ENCODE data around the gene REM1. TPM values are rescaled to one million over a fixed set of nuclear protein-coding genes. Genes with fewer than 3 reads are reported as not detected.
A peak's percentile ranks its signal among the peaks of the same experiment; 100 is the strongest.

The REM1 gene
- total and polyA plus RNA-seq, 2 of the 4 experiments (the other 2 are of a cell fraction) = not detected

DNA sequence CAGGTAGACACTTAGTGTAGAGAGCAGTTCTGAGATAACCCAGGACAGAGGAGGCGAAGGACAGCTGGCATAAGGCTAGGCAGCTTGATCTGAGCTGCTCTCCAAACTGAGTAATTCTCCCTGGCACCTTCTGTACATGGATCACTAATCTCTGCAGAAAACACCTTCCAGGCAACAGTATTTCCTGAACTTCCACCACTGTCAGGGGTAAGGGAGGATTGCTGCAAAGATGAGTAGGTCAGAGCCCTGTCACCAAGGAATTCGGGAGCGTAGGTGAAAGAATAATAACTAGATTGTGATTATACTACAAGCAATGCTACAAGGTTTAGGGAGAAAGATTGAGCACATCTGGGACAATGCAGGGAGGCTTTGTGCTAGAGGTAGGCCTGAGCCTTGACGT is 41.1 kb downstream of the REM1 start:
- Histone ChIP-seq H4K8ac (ENCODE audit: low read depth in 2 of 2, low read length in 2 of 2) (no peak overlapping the region), H3K9me1 (ENCODE audit: insufficient read depth, low read length) (peaks cover 28% of the 10 kb centered on the region), H3K9ac (ENCODE audit: low read depth, low read length) (0 out of 2 replicates have a peak overlapping the region, but pooled peaks have one; percentile 9), H2BK120ac (ENCODE audit: low read depth, low read length) (no peak overlapping the region), H3K23ac (ENCODE audit: low read depth, low read length) (peak overlapping the region; percentile 39; the same call in 1 of the 2 replicates), H2AFZ (replicated peaks; ENCODE audit: low read length, poor library complexity) (no peak overlapping the region), H3K4ac (ENCODE audit: low read depth, low read length) (no peak overlapping the region), H3K9me3 (ENCODE audit: control insufficient read depth, insufficient read depth, low read length) (no peaks in the 10 kb centered on the region), H2BK20ac (ENCODE audit: low read depth, low read length) (no peak overlapping the region), H4K20me1 (ENCODE audit: insufficient read depth, low read length) (peaks cover 50% of the 10 kb centered on the region), H3K36me3 (ENCODE audit: control insufficient read depth, insufficient read depth, low read length) (peaks cover 10% of the 10 kb centered on the region), H2AK5ac (ENCODE audit: low read depth, low read length) (no peak overlapping the region), H2BK15ac (ENCODE audit: low read depth, low read length) (no peak overlapping the region), H3K27ac (ENCODE audit: insufficient read depth, low read length) (no peak overlapping the region), H2BK5ac (ENCODE audit: low read depth, low read length, poor library complexity, severe bottlenecking) (no peak overlapping the region), H4K5ac (ENCODE audit: low read depth, low read length) (no peak overlapping the region), H3K4me2 (ENCODE audit: low read depth, low read length) (peak overlapping the region; percentile 97), H4K91ac (ENCODE audit: insufficient read depth, low read depth, low read length) (no peak overlapping the region), H3K4me3 (ENCODE audit: insufficient read depth, low read depth, low read length) (no peak overlapping the region), H3K79me1 (ENCODE audit: low read depth in 1 of 2, low read length in 2 of 2) (peaks cover 15 to 61% of the 10 kb centered on the region in 2 experiments), H3K27me3 (ENCODE audit: control insufficient read depth, insufficient read depth, low read length) (no peaks in the 10 kb centered on the region), H3K18ac (ENCODE audit: low read depth, low read length) (no peak overlapping the region), H3K14ac (replicated peaks; ENCODE audit: low read depth, low read length) (peak overlapping the region; percentile 3; the same call in 1 of the 2 replicates), H2AK9ac (replicated peaks; ENCODE audit: low read depth, low read length, poor library complexity) (no peak overlapping the region), H3K4me1 (ENCODE audit: control insufficient read depth, insufficient read depth, low read length) (peaks cover 19% of the 10 kb centered on the region), H3K56ac (ENCODE audit: extremely low read depth, insufficient read depth, low read length) (no peak overlapping the region)
- DNase-seq (no peak), ATAC-seq (ENCODE audit: low read depth) (no peak)
- intact Hi-C loops (cut with micrococcal nuclease) (no loop called here), dilution Hi-C loops (cut with HindIII; ENCODE audit: low sequenced_read_pairs, unreplicated experiment) (no loop called here), in situ Hi-C loops (cut with MboI; ENCODE audit: low sequenced_read_pairs) (no loop called here)
- CTCF ChIA-PET = interaction anchor here (0.9 kb wide), 1 partner anchor 180 kb away, joined by 3 read pairs; no protein-coding TSS in a partner anchor
- no peak for TF ChIP-seq ELK1 (IDR thresholded peaks at IDR 0.05; ENCODE audit: borderline replicate concordance, low read depth, low read length)
- TF ChIP-seq RFX5 (IDR thresholded peaks at IDR 0.05; ENCODE audit: low read depth, low read length) = no peak
- TF ChIP-seq CTCF (conservative IDR thresholded peaks at IDR 0.05; ENCODE audit: low read depth, low read length) = no peak
- no peak for TF ChIP-seq MAFK (IDR thresholded peaks at IDR 0.05; ENCODE audit: low read depth, low read length)
- TF ChIP-seq POLR2A (IDR thresholded peaks at IDR 0.05; ENCODE audit: low read depth, low read length) = no peak
- TF ChIP-seq NFE2L2 (IDR thresholded peaks at IDR 0.05; ENCODE audit: low read depth, low read length) = no peak
- TF ChIP-seq RAD21 (IDR thresholded peaks at IDR 0.05; ENCODE audit: low read length) = no peak
- TF ChIP-seq BHLHE40 (IDR thresholded peaks at IDR 0.05; ENCODE audit: low read depth, low read length) = no peak
- TF ChIP-seq RCOR1 (IDR thresholded peaks at IDR 0.05; ENCODE audit: insufficient replicate concordance, low read length) = no peak
- no peak for TF ChIP-seq FOS (IDR thresholded peaks at IDR 0.05; ENCODE audit: low read depth, low read length)
- no peak for TF ChIP-seq CHD1 (IDR thresholded peaks at IDR 0.05; ENCODE audit: low read depth, low read length)
- TF ChIP-seq SMC3 (IDR thresholded peaks at IDR 0.05; ENCODE audit: low read depth, low read length) = no peak
- no peak for TF ChIP-seq USF2 (IDR thresholded peaks at IDR 0.05; ENCODE audit: low read depth, low read length)
- TF ChIP-seq MXI1 (IDR thresholded peaks at IDR 0.05; ENCODE audit: borderline replicate concordance, low read depth, low read length) = no peak
- no peak for TF ChIP-seq MAZ (IDR thresholded peaks at IDR 0.05; ENCODE audit: borderline replicate concordance, low read depth, low read length)
- TF ChIP-seq CEBPB (IDR thresholded peaks at IDR 0.05; ENCODE audit: low read depth, low read length) = no peak
- BruUV-seq (replicated peaks) = no TSS peak
- no CpG with 5 or more reads among the region's 4 CpGs for WGBS, 2 experiments (ENCODE audit: extremely low coverage in 2 of 2, insufficient read length in 1 of 2)
- POLR2A ChIA-PET (ENCODE audit: unreplicated experiment) = no interaction called here

All from IMR-90 (cell line).